K562 (cell line): ENCODE measurements around the gene KCNQ5. TPM values are rescaled to one million over a fixed set of nuclear protein-coding genes. Genes with fewer than 3 reads are reported as not detected.

Experiments used
- ATAC-seq: fragments of 200-7000 bp; cut with Tn5 transposase; 3 replicates; pipeline ENCODE4 v1.9.1; 2020; ENCODE audit warnings: moderate library complexity
- BruUV-seq: library from RNA; stranded (reverse); fragments of 400-500 nt; replicated peaks from 2 replicates; lab custom pipeline; 2021; lab: Mats Ljungman, UMichigan
- CTCF ChIA-PET: fragments of 300-600 bp; formaldehyde crosslinking; extraction: SDS; loops from one replicate; lab custom pipeline; 2021; ENCODE audit warnings: low intra/inter-chr PET ratio; lab: Yijun Ruan, JAX
- POLR2A ChIA-PET: fragments of 300-600, 350-650 bp; sonication (Branson Sonifier 250); formaldehyde crosslinking; extraction: SDS; loops from one replicate; lab custom pipeline; 2021; ENCODE audit warnings: antibody characterized with exemption, inconsistent platforms; lab: Yijun Ruan, JAX
- DNase-seq, 4 experiments: peaks; one replicate each; pipeline versions ENCODE4 v3.0.0 to v3.0.0-alpha.2; 2011 to 2018; ENCODE audit warnings: low spot score in 3 of 4, mixed read lengths in 3 of 4; ENCODE audit errors: extremely low read depth in 1 of 4
- FAIRE-seq: peaks from 2 replicates; lab custom pipeline; 2011; peaks lifted over from hg19 to GRCh38; lab: Jason Lieb, UNC
- H2AFZ ChIP-seq: 2 replicates; pipeline ENCODE4 v1.6.0; 2011; ENCODE audit warnings: low read depth, low read length, control low read depth, inconsistent platforms
- H3K27ac ChIP-seq: fragments of 200-600 bp; 3 replicates; pipeline ENCODE4 v1.8.0; 2011; ENCODE audit warnings: low read depth, mild to moderate bottlenecking, control low read depth, inconsistent platforms, low read length, moderate library complexity, mixed read lengths; ENCODE audit errors: extremely low read depth
- H3K27me3 ChIP-seq, 2 experiments: fragments of 300-600 bp in 1 of 2; 2 replicates in 1 of 2; 3 replicates in 1 of 2; pipeline versions ENCODE4 v1.6.0 to v1.8.0; 2011; ENCODE audit warnings: inconsistent platforms in 2 of 2, low read length in 2 of 2, mild to moderate bottlenecking in 1 of 2, mixed read lengths in 1 of 2, moderate library complexity in 1 of 2; ENCODE audit not compliant: control insufficient read depth in 2 of 2, insufficient read depth in 2 of 2
- H3K36me3 ChIP-seq: fragments of 300-600 bp; 3 replicates; pipeline ENCODE4 v1.8.0; 2011; ENCODE audit warnings: mild to moderate bottlenecking, low read length, inconsistent platforms; ENCODE audit not compliant: control insufficient read depth, insufficient read depth
- H3K4me1 ChIP-seq, 2 experiments: fragments of 200-600 bp in 1 of 2; replicated peaks in 1 of 2; 2 replicates in 1 of 2; 3 replicates in 1 of 2; pipeline versions ENCODE4 v1.5.1 to v1.8.0; 2011; ENCODE audit warnings: inconsistent platforms in 2 of 2, low read length in 2 of 2, mild to moderate bottlenecking in 1 of 2, mixed read lengths in 1 of 2, moderate library complexity in 1 of 2; ENCODE audit not compliant: control insufficient read depth in 2 of 2, insufficient read depth in 2 of 2
- H3K4me2 ChIP-seq: 2 replicates; pipeline ENCODE4 v1.6.1; 2011; ENCODE audit warnings: low read length, control low read depth, inconsistent platforms, mixed read lengths; ENCODE audit not compliant: insufficient read depth
- H3K4me3 ChIP-seq: fragments of 200-600 bp; sonication (generic), shearing (Covaris generic); 2 replicates; pipeline ENCODE4 v1.5.1; 2016; ENCODE audit warnings: control low read depth, inconsistent platforms
- H3K79me2 ChIP-seq: fragments of 200-600 bp; 3 replicates; pipeline ENCODE4 v1.8.0; 2011; ENCODE audit warnings: low read length, inconsistent platforms; ENCODE audit not compliant: control insufficient read depth, insufficient read depth
- H3K9ac ChIP-seq, 2 experiments: 2 replicates each; pipeline versions ENCODE4 v1.6.0 to v1.6.1; 2011; ENCODE audit warnings: low read depth in 2 of 2, low read length in 2 of 2, control low read depth in 1 of 2, inconsistent platforms in 1 of 2, mild to moderate bottlenecking in 1 of 2, mixed read lengths in 1 of 2; ENCODE audit not compliant: insufficient read depth in 1 of 2
- H3K9me1 ChIP-seq: one replicate; pipeline ENCODE4 v1.6.0; 2011; ENCODE audit warnings: inconsistent platforms, mild to moderate bottlenecking, low read length, moderate library complexity; ENCODE audit not compliant: control insufficient read depth, insufficient read depth
- H3K9me3 ChIP-seq: replicated peaks from 2 replicates; pipeline ENCODE4 v1.5.1; 2011; ENCODE audit warnings: low read depth, low read length, inconsistent platforms; ENCODE audit not compliant: control insufficient read depth, insufficient read depth
- H4K20me1 ChIP-seq: replicated peaks from 2 replicates; pipeline ENCODE4 v1.6.1; 2011; ENCODE audit warnings: low read length, inconsistent platforms, mixed read lengths; ENCODE audit not compliant: control insufficient read depth, insufficient read depth
- CC2D1A ChIP-seq: fragments of 450-650 bp; IDR thresholded peaks from 2 replicates; pipeline ENCODE4 v1.6.1; 2017; ENCODE audit warnings: mild to moderate bottlenecking
- KLF1 ChIP-seq: fragments of 450-650 bp; IDR thresholded peaks from 2 replicates; pipeline ENCODE4 v1.6.1; 2016; ENCODE audit warnings: missing genetic modification characterization, missing compliant biosample characterization
- NCOA4 ChIP-seq: fragments of 450-650 bp; IDR thresholded peaks from 2 replicates; pipeline ENCODE4 v1.6.1; 2018; ENCODE audit warnings: mild to moderate bottlenecking; ENCODE audit not compliant: partially characterized antibody
- PCBP2 ChIP-seq: fragments of 200-400 bp; formaldehyde crosslinking; IDR thresholded peaks from 2 replicates; pipeline ENCODE4 v1.6.1; 2018; ENCODE audit warnings: low read length, low read depth, mild to moderate bottlenecking, moderate library complexity; ENCODE audit not compliant: poor library complexity, severe bottlenecking
- ZFP36 ChIP-seq: fragments of 150-350 bp; IDR thresholded peaks from 2 replicates; pipeline ENCODE4 v1.6.1; 2018; ENCODE audit warnings: low read length, low read depth; ENCODE audit not compliant: partially characterized antibody
- ZNF518B ChIP-seq: fragments of 250-450 bp; sonication (Bioruptor Pico); IDR thresholded peaks from 2 replicates; pipeline ENCODE4 v1.5.0; 2021; ENCODE audit warnings: mild to moderate bottlenecking, moderate library complexity
- WGBS: fragments of 100-300 bp; shearing (Covaris generic); methylation state at CpG from one replicate; pipeline ENCODE4 v1.1.6; 2016; ENCODE audit warnings: low coverage, mixed read lengths; ENCODE audit not compliant: insufficient coverage; ENCODE audit errors: missing lambda C conversion rate; 5-methylcytosine and 5-hydroxymethylcytosine counted together
- in situ Hi-C: fragments of 300-500 bp; cut with MboI; formaldehyde crosslinking; loops from 4 replicates; pipeline ENCODE4 v1.15.0; 2018; ENCODE audit warnings: inconsistent platforms, mixed read lengths
- intact Hi-C: fragments of 100-400 bp; cut with micrococcal nuclease; formaldehyde crosslinking; loops from 2 replicates; pipeline ENCODE4 v1.14.2; 2022
- polyA plus RNA-seq, 8 experiments: library from polyadenylated mRNA; depleted of rRNA in 4 of 8; stranded (reverse) in 5 of 8; unstranded in 3 of 8; fragments of >200 nt; fragmentation: Nextera tagmentation in 2 of 8; fragmentation: Illumina TruSeq in 1 of 8; extraction: Ambion mirVana in 2 of 8; extraction: Trizol in 1 of 8; gene quantifications; 2 replicates each; pipeline versions ENCODE4 v1.2.1 to v1.2.3, GENCODE V29; 2011 to 2014; ENCODE audit warnings: inconsistent platforms in 1 of 8, missing spikeins in 1 of 8
- total RNA-seq, 7 experiments: library from RNA; depleted of rRNA in 6 of 7; stranded (reverse); fragments of >200 nt in 6 of 7; fragmentation: Illumina TruSeq in 2 of 7; extraction: Trizol in 2 of 7; gene quantifications; 2 replicates each; pipeline versions ENCODE4 v1.2.1 to v1.2.3, GENCODE V29; 2011 to 2021; ENCODE audit warnings: low replicate concordance in 1 of 7
- TF ChIP-seq, protein P1 (sequence below), 2 experiments: fragments of 150-350 bp in 1 of 2; IDR thresholded peaks; 2 replicates each; pipeline ENCODE4 v1.6.1; 2012 to 2016; ENCODE audit warnings: low read depth in 2 of 2, low read length in 2 of 2, mild to moderate bottlenecking in 1 of 2, moderate library complexity in 1 of 2

Gene KCNQ5
- total and polyA plus RNA-seq, 9 of the 15 experiments (the other 6 are each of a cell fraction or from before 2014, with no cell fraction given) = 0.31 to 5.9 (median 2.6) TPM

DNA sequence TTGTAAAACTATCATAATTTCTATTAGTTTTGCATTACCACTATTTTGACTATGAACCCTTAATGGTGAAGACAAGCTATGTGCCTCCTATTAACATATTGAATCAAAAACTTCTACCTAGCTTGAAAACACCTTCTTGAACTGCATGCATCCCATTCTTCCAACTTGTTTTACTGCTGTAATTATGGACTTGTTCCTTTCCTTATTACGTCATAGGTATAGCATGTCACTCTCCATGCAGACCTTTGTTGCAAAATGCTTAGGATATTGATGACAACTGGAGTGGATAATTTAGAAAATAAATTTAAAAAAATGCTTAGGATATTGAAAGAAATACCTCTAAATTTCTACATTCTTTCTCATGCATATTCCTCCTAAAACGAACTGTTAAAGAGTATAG is 219.3 kb downstream of the KCNQ5 start (continued):
- TF ChIP-seq ZNF518B (no peak), ZFP36 (no peak), NCOA4 (no peak), CC2D1A (no peak)

GRCh38 chr6:72842140-72842539 is 220.3 kb downstream of the KCNQ5 start:
- CTCF ChIA-PET = no interaction called here
- BruUV-seq = no TSS peak
- intact Hi-C loops = no loop called here
- no peaks in the 10 kb centered on the region for H3K9me3 ChIP-seq
- no peaks in the 10 kb centered on the region for H3K27me3 ChIP-seq
- no peaks in the 10 kb centered on the region for H4K20me1 ChIP-seq
- POLR2A ChIA-PET = no interaction called here
- no peak overlapping the region for H3K4me3 ChIP-seq
- FAIRE-seq = no peak
- no peaks in the 10 kb centered on the region for H3K36me3 ChIP-seq
- no peaks in the 10 kb centered on the region for H3K9me1 ChIP-seq
- no peak overlapping the region for H3K27ac ChIP-seq
- TF ChIP-seq, protein P1, sequence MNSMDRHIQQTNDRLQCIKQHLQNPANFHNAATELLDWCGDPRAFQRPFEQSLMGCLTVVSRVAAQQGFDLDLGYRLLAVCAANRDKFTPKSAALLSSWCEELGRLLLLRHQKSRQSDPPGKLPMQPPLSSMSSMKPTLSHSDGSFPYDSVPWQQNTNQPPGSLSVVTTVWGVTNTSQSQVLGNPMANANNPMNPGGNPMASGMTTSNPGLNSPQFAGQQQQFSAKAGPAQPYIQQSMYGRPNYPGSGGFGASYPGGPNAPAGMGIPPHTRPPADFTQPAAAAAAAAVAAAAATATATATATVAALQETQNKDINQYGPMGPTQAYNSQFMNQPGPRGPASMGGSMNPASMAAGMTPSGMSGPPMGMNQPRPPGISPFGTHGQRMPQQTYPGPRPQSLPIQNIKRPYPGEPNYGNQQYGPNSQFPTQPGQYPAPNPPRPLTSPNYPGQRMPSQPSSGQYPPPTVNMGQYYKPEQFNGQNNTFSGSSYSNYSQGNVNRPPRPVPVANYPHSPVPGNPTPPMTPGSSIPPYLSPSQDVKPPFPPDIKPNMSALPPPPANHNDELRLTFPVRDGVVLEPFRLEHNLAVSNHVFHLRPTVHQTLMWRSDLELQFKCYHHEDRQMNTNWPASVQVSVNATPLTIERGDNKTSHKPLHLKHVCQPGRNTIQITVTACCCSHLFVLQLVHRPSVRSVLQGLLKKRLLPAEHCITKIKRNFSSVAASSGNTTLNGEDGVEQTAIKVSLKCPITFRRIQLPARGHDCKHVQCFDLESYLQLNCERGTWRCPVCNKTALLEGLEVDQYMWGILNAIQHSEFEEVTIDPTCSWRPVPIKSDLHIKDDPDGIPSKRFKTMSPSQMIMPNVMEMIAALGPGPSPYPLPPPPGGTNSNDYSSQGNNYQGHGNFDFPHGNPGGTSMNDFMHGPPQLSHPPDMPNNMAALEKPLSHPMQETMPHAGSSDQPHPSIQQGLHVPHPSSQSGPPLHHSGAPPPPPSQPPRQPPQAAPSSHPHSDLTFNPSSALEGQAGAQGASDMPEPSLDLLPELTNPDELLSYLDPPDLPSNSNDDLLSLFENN (IDR thresholded peaks at IDR 0.05; ENCODE audit: low read depth in 2 of 2, low read length in 2 of 2) = no peak
- TF ChIP-seq PCBP2 (no peak), KLF1 (tag) (no peak)
- no peak overlapping the region for H2AFZ ChIP-seq
- H3K79me2 ChIP-seq = no peaks in the 10 kb centered on the region
- no peak for ATAC-seq
- no peak overlapping the region for H3K4me2 ChIP-seq
- no peaks in the 10 kb centered on the region for H3K4me1 ChIP-seq
- DNase-seq = no peak
- 8% methylated on average over 4 of the region's 4 CpGs for WGBS
- H3K9ac ChIP-seq = no peak overlapping the region
- in situ Hi-C loops = no loop called here
